RPMI7951 (cell line): Measurements from ENCODE around the gene OR10K2. TPM values are rescaled to one million over a fixed set of nuclear protein-coding genes. Genes with fewer than 3 reads are reported as not detected.

Source experiments
- DNase-seq: peaks from one replicate; pipeline ENCODE4 v3.0.0-alpha.2; 2012; ENCODE audit warnings: low read depth
- total RNA-seq: library from RNA; depleted of rRNA; stranded (reverse); fragments of >200 nt; shearing (Covaris generic); gene quantifications from 2 replicates; pipeline ENCODE4 v1.2.3, GENCODE V29; 2014; rRNA removed

The OR10K2 gene
- total RNA-seq, 1 experiment from 2014 or later = not detected

DNA sequence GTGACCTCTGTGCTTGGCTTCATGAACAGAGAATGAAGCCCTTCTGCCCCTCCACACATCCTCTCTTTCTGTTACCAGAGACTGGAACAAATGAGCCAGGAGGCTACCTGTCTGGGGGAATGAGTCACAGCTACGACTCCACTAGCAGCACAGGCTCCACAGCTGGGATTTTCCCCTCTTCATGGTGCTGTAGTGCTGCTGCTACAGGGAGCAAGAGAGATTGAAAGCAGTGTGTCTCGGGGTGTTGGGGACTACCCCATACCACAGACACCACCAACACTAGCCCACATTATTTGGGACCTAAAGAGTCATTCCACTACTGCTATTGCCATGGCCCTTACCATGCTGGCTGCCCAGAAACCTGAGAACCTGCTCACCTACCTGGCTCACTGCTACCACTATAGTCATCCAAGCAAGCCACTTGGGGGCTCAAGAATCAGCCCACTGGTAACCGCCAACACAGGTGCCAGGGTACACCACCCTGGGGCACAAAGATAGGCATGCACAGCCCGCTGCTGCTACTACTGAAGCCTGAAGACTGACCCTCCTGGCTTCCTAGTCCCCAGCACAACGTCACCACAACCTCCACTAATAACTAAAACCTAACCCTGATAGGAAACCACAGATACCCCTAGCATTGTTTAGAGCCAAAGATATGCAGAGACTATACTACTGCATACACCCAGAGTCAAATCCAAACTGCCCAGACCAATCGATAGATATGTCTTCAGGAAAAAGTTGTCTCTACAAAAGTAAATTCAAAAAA lies 54.7 kb downstream of the OR10K2 start:
- DNase-seq = no peak

Other genes starting within 250 kb of the OR10K2 start
- 0.36 and 1.3 TPM in 2 replicates for gene CD1D, start 245.3 kb downstream of the OR10K2 start, total RNA-seq
- not detected in 2 replicates for gene CD1A, start 171.8 kb downstream of the OR10K2 start, total RNA-seq
- gene CD1C, start 136.3 kb downstream of the OR10K2 start, total RNA-seq = not detected in 2 replicates
- not detected in 2 replicates for gene CD1B, start 94.7 kb downstream of the OR10K2 start, total RNA-seq
- not detected in 2 replicates for gene CD1E, start 72.3 kb downstream of the OR10K2 start, total RNA-seq
- gene OR10T2, start 26.8 kb downstream of the OR10K2 start, total RNA-seq = not detected in 2 replicates
- not detected in 2 replicates for gene OR10K1, start 35.6 kb upstream of the OR10K2 start, total RNA-seq
- not detected in 2 replicates for gene OR10R2, start 46.0 kb upstream of the OR10K2 start, total RNA-seq
- not detected in 2 replicates for gene OR6Y1, start 128.2 kb upstream of the OR10K2 start, total RNA-seq
- gene OR6P1, start 144.3 kb upstream of the OR10K2 start, total RNA-seq = not detected in 2 replicates
- gene OR10X1, start 153.7 kb upstream of the OR10K2 start, total RNA-seq = not detected in 2 replicates
- gene OR10Z1, start 179.0 kb upstream of the OR10K2 start, total RNA-seq = not detected in 2 replicates